Keratinocyte (primary cell): ENCODE measurements around the gene GPR26. TPM values are rescaled to one million over a fixed set of nuclear protein-coding genes. Genes with fewer than 3 reads are reported as not detected.

Experiments
- DNase-seq: peaks from one replicate; pipeline ENCODE4 v3.0.0-alpha.2; 2011; ENCODE audit warnings: low read depth, missing footprints, low spot score
- FAIRE-seq: peaks from 2 replicates; lab custom pipeline; 2011; peaks lifted over from hg19 to GRCh38; lab: Jason Lieb, UNC
- H2AFZ ChIP-seq: 2 replicates; pipeline ENCODE4 v1.6.0; 2012; ENCODE audit warnings: low read length, control low read depth, inconsistent platforms; ENCODE audit not compliant: control insufficient read depth
- H3K27ac ChIP-seq: 2 replicates; pipeline ENCODE4 v1.5.1; 2011; ENCODE audit warnings: low read length; ENCODE audit not compliant: control insufficient read depth, insufficient read depth
- H3K27me3 ChIP-seq: 3 replicates; pipeline ENCODE4 v1.6.0; 2011; ENCODE audit warnings: low read length; ENCODE audit not compliant: control insufficient read depth, insufficient read depth; ENCODE audit errors: extremely low read depth
- H3K36me3 ChIP-seq, 2 experiments: 2 replicates in 1 of 2; 3 replicates in 1 of 2; pipeline ENCODE4 v1.5.1; 2011; ENCODE audit warnings: low read length in 2 of 2, mild to moderate bottlenecking in 1 of 2; ENCODE audit not compliant: control insufficient read depth in 2 of 2, insufficient read depth in 2 of 2; ENCODE audit errors: extremely low read depth in 1 of 2
- H3K4me1 ChIP-seq: 3 replicates; pipeline ENCODE4 v1.5.1; 2011; ENCODE audit warnings: low read length; ENCODE audit not compliant: control insufficient read depth, insufficient read depth; ENCODE audit errors: extremely low read depth
- H3K4me2 ChIP-seq: 3 replicates; pipeline ENCODE4 v1.6.0; 2011; ENCODE audit warnings: low read depth, low read length; ENCODE audit not compliant: control insufficient read depth, insufficient read depth; ENCODE audit errors: extremely low read depth
- H3K4me3 ChIP-seq, 3 experiments: fragments of 200-600 bp in 1 of 3; sonication (generic) in 1 of 3; 2 replicates in 2 of 3; 3 replicates in 1 of 3; pipeline ENCODE4 v1.5.1; 2011 to 2016; ENCODE audit warnings: low read length in 3 of 3, mild to moderate bottlenecking in 3 of 3, control low read depth in 2 of 3, inconsistent platforms in 1 of 3, low read depth in 1 of 3, mixed read lengths in 1 of 3, mixed run types in 1 of 3, moderate library complexity in 1 of 3; ENCODE audit not compliant: control insufficient read depth in 2 of 3, insufficient read depth in 2 of 3; ENCODE audit errors: extremely low read depth in 1 of 3
- H3K79me2 ChIP-seq: 2 replicates; pipeline ENCODE4 v1.6.0; 2012; ENCODE audit warnings: low read length; ENCODE audit not compliant: control insufficient read depth, insufficient read depth
- H3K9ac ChIP-seq: 3 replicates; pipeline ENCODE4 v1.6.0; 2011; ENCODE audit warnings: low read length; ENCODE audit not compliant: control insufficient read depth, insufficient read depth; ENCODE audit errors: extremely low read depth
- H3K9me1 ChIP-seq: 3 replicates; pipeline ENCODE4 v1.6.0; 2011; ENCODE audit warnings: low read length; ENCODE audit not compliant: control insufficient read depth, insufficient read depth; ENCODE audit errors: extremely low read depth
- H3K9me3 ChIP-seq: 2 replicates; pipeline ENCODE4 v1.5.1; 2012; ENCODE audit warnings: low read depth, low read length; ENCODE audit not compliant: control insufficient read depth
- H4K20me1 ChIP-seq: 3 replicates; pipeline ENCODE4 v1.6.0; 2011; ENCODE audit warnings: low read length; ENCODE audit not compliant: control insufficient read depth, insufficient read depth; ENCODE audit errors: extremely low read depth
- CTCF ChIP-seq, 3 experiments: IDR thresholded peaks in 1 of 3; conservative IDR thresholded peaks in 1 of 3; optimal IDR thresholded peaks in 1 of 3; 2 replicates in 2 of 3; 3 replicates in 1 of 3; pipeline versions ENCODE3 to v1.5.1; 2011; ENCODE audit warnings: low read length in 3 of 3, mild to moderate bottlenecking in 3 of 3, moderate library complexity in 2 of 3, control low read depth in 1 of 3, inconsistent platforms in 1 of 3; ENCODE audit not compliant: insufficient read depth in 2 of 3; ENCODE audit errors: extremely low read depth in 1 of 3
- EZH2 ChIP-seq: IDR thresholded peaks from one replicate; pipeline ENCODE4 v1.6.1; 2012; ENCODE audit warnings: inconsistent platforms, mild to moderate bottlenecking, low read length, moderate library complexity
- dilution Hi-C: fragments of 300-500 bp; cut with MboI; formaldehyde crosslinking; loops from one replicate; pipeline ENCODE4 v1.7.0; 2020; ENCODE audit warnings: low sequenced_read_pairs; ENCODE audit not compliant: extremely low pct_ligation_motif_present
- polyA plus RNA-seq, 5 experiments: library from polyadenylated mRNA; depleted of rRNA in 3 of 5; stranded (reverse) in 3 of 5; stranded (forward) in 1 of 5; unstranded in 1 of 5; fragments of >200 nt; gene quantifications; 1 replicate in 1 of 5; 2 replicates in 3 of 5; 3 replicates in 1 of 5; pipeline versions ENCODE4 v1.2.1 to v1.2.3, GENCODE V29; 2011 to 2012; ENCODE audit warnings: missing spikeins in 2 of 5, low read depth in 1 of 5, low replicate concordance in 1 of 5

GPR26 gene
- polyA plus RNA-seq, 1 donor (not counting 4 experiments of a cell fraction or from before 2014, with no cell fraction given) = not detected

GRCh38 chr10:123720536-123720935 lies 54.4 kb downstream of the GPR26 start:
- Histone ChIP-seq H3K4me3 (no peak overlapping the region), H3K27ac (no peak overlapping the region), H3K4me1 (no peaks in the 10 kb centered on the region), H2AFZ (no peak overlapping the region), H3K9ac (no peak overlapping the region), H3K4me2 (no peak overlapping the region), H3K9me3 (no peaks in the 10 kb centered on the region), H3K9me1 (no peaks in the 10 kb centered on the region), H3K27me3 (no peaks in the 10 kb centered on the region), H3K36me3 (no peaks in the 10 kb centered on the region), H3K79me2 (no peaks in the 10 kb centered on the region), H4K20me1 (no peaks in the 10 kb centered on the region)
- no peak for DNase-seq
- TF ChIP-seq EZH2 = no peak
- FAIRE-seq = no peak
- dilution Hi-C loops = no loop called here

GRCh38 chr10:123721441-123722049 lies 55.4 kb downstream of the GPR26 start:
- H3K4me1 ChIP-seq = no peaks in the 10 kb centered on the region
- H3K27ac ChIP-seq = no peak overlapping the region
- DNase-seq = no peak
- no peaks in the 10 kb centered on the region for H3K27me3 ChIP-seq
- H3K4me3 ChIP-seq = no peak overlapping the region
- no peaks in the 10 kb centered on the region for H3K79me2 ChIP-seq
- H3K36me3 ChIP-seq = no peaks in the 10 kb centered on the region
- no peaks in the 10 kb centered on the region for H4K20me1 ChIP-seq
- H3K9me1 ChIP-seq = no peaks in the 10 kb centered on the region
- TF ChIP-seq CTCF (optimal IDR thresholded peaks at IDR 0.05 in 1 of 3, IDR thresholded peaks at IDR 0.05 in 1 of 3, conservative IDR thresholded peaks at IDR 0.05 in 1 of 3; ENCODE audit: extremely low read depth in 1 of 3, insufficient read depth in 2 of 3, low read length in 3 of 3) = no peak
- TF ChIP-seq EZH2 = no peak
- no peak overlapping the region for H2AFZ ChIP-seq
- no peak overlapping the region for H3K9ac ChIP-seq
- no peaks in the 10 kb centered on the region for H3K9me3 ChIP-seq
- no peak overlapping the region for H3K4me2 ChIP-seq
- dilution Hi-C loops = no loop called here
- FAIRE-seq = no peak

GRCh38 chr10:123722351-123722750 lies 56.2 kb downstream of the GPR26 start:
- FAIRE-seq (no peak), DNase-seq (no peak)
- H3K4me3 ChIP-seq = no peak overlapping the region
- H3K4me1 ChIP-seq = no peaks in the 10 kb centered on the region
- no peak overlapping the region for H2AFZ ChIP-seq
- H3K9me1 ChIP-seq = no peaks in the 10 kb centered on the region
- no peak overlapping the region for H3K9ac ChIP-seq
- no peaks in the 10 kb centered on the region for H4K20me1 ChIP-seq
- no peaks in the 10 kb centered on the region for H3K9me3 ChIP-seq
- no peak overlapping the region for H3K27ac ChIP-seq
- dilution Hi-C loops = no loop called here
- no peaks in the 10 kb centered on the region for H3K36me3 ChIP-seq
- no peaks in the 10 kb centered on the region for H3K79me2 ChIP-seq
- no peaks in the 10 kb centered on the region for H3K27me3 ChIP-seq
- TF ChIP-seq CTCF (optimal IDR thresholded peaks at IDR 0.05 in 1 of 3, IDR thresholded peaks at IDR 0.05 in 1 of 3, conservative IDR thresholded peaks at IDR 0.05 in 1 of 3; ENCODE audit: extremely low read depth in 1 of 3, insufficient read depth in 2 of 3, low read length in 3 of 3) = no peak
- no peak for TF ChIP-seq EZH2
- H3K4me2 ChIP-seq = no peak overlapping the region
